Right cardiac atrium (tissue), 5 donors: ENCODE data around the gene EIF2AK3. TPM values are rescaled to one million over a fixed set of nuclear protein-coding genes. Genes with fewer than 3 reads are reported as not detected.

ENCODE experiments used
- ATAC-seq, 2 donors: fragments of 200-7000 bp; cut with Tn5 transposase; one replicate each; pipeline versions ENCODE4 v1.8.0 to v1.9.1; 2020; ENCODE audit warnings: moderate library complexity in 2 of 2, mild to moderate bottlenecking in 1 of 2
- DNase-seq, 3 donors: peaks; one replicate each; pipeline ENCODE4 v3.0.0-alpha.2; 2020
- H3K27ac ChIP-seq: one replicate; pipeline ENCODE4 v1.5.1; 2013; ENCODE audit warnings: mild to moderate bottlenecking, low read length, control low read depth, moderate library complexity
- H3K27me3 ChIP-seq: one replicate; pipeline ENCODE4 v1.6.1; 2013; ENCODE audit not compliant: control insufficient read depth, insufficient read depth
- H3K4me1 ChIP-seq: one replicate; pipeline ENCODE4 v1.6.1; 2013; ENCODE audit warnings: low read length; ENCODE audit not compliant: control insufficient read depth, insufficient read depth
- H3K4me3 ChIP-seq: one replicate; pipeline ENCODE4 v1.5.1; 2013; ENCODE audit warnings: low read length, control low read depth
- H3K9me3 ChIP-seq: one replicate; pipeline ENCODE4 v1.6.1; 2013; ENCODE audit warnings: low read length; ENCODE audit not compliant: control insufficient read depth
- WGBS: extraction: QIAGEN DNeasy Blood & Tissue Kit; methylation state at CpG from one replicate; pipeline ENCODE4 v1.1.7; 2013; 5-methylcytosine and 5-hydroxymethylcytosine counted together
- intact Hi-C, 4 donors: fragments of 100-400 bp; cut with DNase I; formaldehyde crosslinking; loops; one replicate each; pipeline versions ENCODE4 v1.11.0 to v1.14.0; 2022 to 2023
- polyA plus RNA-seq: library from polyadenylated mRNA; stranded (reverse); fragments of 200-250 nt; gene quantifications from one replicate; pipeline ENCODE4 v1.2.3, GENCODE V29; 2013
- total RNA-seq, 4 donors: library from RNA; stranded (reverse); fragmentation: NEBNext Ultra II Directional; extraction: Animal tissue kit (Norgen Biotek cat#: 25700); gene quantifications; one replicate each; pipeline ENCODE4 v1.2.1, GENCODE V29; 2021
- donor health status: healthy with polysubstance abuse.
- donor health status: DM: no; HTN: yes; CAD: no.
- donor health status: DM: no; HTN: no; CAD: no.
- donor health status: DM: no; HTN: yes; CAD: no; lungs with severe emphysema.
- donor health status: DM: yes; HTN: yes; CAD: no.

The EIF2AK3 gene
- total and polyA plus RNA-seq, 5 donors: 3.9 to 13.6 (median 8.7) TPM

DNA sequence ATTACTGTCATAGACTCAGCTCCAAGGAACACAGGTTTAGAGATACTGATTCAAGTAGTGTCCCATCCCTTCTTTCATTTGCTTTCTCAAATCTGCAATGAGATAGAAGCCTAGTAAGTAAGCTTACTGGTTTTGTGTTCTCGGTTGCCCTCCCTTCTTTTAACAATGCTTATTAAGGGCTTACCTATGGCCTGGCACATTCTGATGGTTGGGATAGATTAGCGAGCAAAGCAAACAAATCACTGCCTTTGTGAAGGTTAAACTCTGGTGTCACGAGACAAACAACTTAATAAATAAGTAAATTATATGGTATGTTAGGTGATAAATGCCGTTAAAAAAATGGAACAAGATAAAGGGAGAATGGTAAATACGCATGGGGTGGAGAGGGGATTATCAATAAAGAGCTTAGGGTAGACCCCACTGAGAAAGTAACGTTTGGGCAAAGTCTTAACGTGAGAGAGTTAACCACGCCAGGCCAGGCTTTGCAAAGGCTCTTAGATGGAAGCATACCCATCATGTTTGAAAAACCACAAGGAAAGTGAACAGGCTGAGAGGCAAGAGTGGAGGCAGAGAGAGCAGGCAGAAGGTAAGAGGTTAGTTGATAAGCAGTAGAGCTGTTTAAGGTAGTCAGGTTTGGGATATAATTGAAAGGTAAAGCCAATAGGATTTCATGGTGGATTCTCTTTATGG is 31.0 kb downstream of the EIF2AK3 start:
- ATAC-seq (no peak), DNase-seq (no peak)
- intact Hi-C loops: no loop called here
- Histone ChIP-seq H3K4me3 (no peak overlapping the region), H3K27me3 (no peaks in the 10 kb centered on the region), H3K4me1 (peaks cover 3% of the 10 kb centered on the region), H3K9me3 (no peaks in the 10 kb centered on the region), H3K27ac (no peak overlapping the region)
- WGBS: 92% methylated on average over 8 of the region's 8 CpGs

DNA sequence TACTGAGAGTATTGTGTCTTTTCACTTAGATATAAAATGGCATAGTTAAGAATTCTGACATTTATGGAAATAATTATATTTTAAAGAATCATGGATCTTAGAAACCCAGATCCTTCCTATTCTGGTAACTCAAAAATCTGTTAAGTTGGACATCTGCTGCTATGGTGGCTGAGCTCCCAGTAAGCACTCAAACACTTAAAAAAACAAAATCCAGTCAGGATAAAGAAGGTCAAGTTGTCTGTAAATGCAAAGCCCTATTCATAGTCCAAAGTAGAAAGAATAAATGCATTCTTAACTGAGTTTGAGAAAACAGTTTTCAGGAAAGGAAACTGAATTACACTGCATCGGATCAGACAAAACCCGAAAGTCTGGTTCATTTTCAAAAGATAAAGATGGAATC is 35.6 kb downstream of the EIF2AK3 start:
- Histone ChIP-seq H3K9me3 (no peaks in the 10 kb centered on the region), H3K27ac (no peak overlapping the region), H3K27me3 (no peaks in the 10 kb centered on the region), H3K4me1 (no peaks in the 10 kb centered on the region), H3K4me3 (no peak overlapping the region)
- ATAC-seq: no peak
- intact Hi-C loops: loop anchor here (2.0 to 5.0 kb wide), 3 partner anchors 79 to 81 kb away; no protein-coding TSS in a partner anchor
- DNase-seq: no peak
- 75% methylated on average over 2 of the region's 2 CpGs for WGBS

DNA sequence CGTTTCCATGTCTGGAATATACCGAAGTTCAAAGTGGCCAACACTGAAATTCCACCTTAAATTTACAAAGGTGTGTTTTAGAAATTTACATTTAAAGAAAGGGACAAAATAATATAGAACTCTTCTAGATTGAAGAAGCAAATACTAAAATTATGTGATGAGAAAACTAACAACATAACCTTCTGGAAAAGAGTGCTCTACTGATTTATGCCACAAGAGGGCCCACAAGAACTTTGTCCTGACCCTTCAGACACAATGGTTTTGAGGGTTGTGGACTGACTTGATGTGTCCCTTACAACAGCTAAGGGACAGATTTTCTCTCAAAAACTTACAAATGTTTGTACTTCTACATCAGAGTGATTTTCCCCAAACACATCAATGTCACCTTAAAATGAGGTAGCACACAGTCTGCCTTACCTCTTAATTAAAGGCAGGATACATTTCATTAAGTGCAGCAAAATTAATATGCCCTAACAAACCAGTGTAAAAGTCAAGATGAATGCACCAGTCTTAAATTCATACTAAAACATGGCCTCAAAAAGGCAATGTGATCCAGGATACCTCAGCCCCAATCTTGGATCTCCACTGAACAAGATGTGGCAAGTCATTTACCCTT is 36.2 kb downstream of the EIF2AK3 start:
- 93% methylated on average over 2 of the region's 2 CpGs for WGBS
- DNase-seq (no peak), ATAC-seq (peak; percentile 75 to 78)
- Histone ChIP-seq H3K9me3 (no peaks in the 10 kb centered on the region), H3K27ac (no peak overlapping the region), H3K4me3 (no peak overlapping the region), H3K27me3 (no peaks in the 10 kb centered on the region), H3K4me1 (no peaks in the 10 kb centered on the region)
- intact Hi-C loops: loop anchor here in 3 of 4 donors (2.0 to 5.0 kb wide), 3 partner anchors 80 to 82 kb away; no protein-coding TSS in a partner anchor

DNA sequence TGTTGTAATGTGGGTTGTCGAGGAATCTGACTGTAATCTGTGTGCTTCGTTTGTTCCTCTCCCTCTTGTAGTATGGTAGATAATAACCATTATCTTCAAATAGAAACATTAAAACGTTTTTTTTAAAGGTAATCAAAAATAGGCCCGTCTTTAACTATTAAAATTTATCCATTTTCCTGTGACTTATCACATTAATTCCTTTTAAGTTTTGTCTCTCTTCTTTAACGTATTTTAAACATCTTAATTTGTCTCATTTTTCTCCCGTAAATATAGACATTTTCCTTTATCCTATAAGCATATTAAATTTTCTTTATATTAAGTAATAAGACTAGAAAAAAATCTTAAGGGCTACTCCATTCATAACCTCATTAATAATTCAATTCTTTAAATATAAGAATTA is 41.3 kb downstream of the EIF2AK3 start:
- DNase-seq (no peak), ATAC-seq (no peak)
- H3K4me1 ChIP-seq: peaks cover 3% of the 10 kb centered on the region
- intact Hi-C loops: no loop called here
- H3K27me3 ChIP-seq: no peaks in the 10 kb centered on the region
- no peak overlapping the region for H3K4me3 ChIP-seq
- no peaks in the 10 kb centered on the region for H3K9me3 ChIP-seq
- WGBS: 85% methylated on average over 6 of the region's 6 CpGs
- no peak overlapping the region for H3K27ac ChIP-seq

DNA sequence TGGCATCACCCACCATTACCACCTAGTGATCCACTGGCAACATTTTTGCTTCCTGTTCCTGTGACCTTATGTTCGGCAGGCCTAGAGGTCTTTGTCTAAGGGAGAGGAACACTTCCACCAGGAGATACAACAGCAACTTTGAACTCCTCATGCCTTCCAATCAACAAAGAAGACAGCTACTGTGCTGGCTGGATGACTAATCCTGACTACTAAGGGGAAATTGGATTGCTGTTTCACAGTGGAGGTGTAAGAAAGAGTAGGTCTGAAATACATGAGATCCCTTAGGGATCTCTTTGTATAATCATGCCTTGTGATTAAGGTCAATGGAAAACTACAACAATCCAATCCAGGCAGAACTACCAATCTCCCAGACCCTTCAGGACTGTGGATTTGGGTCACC is 45.2 kb downstream of the EIF2AK3 start:
- Histone ChIP-seq H3K27ac (no peak overlapping the region), H3K27me3 (no peaks in the 10 kb centered on the region), H3K9me3 (no peaks in the 10 kb centered on the region), H3K4me1 (peaks cover 3% of the 10 kb centered on the region), H3K4me3 (no peak overlapping the region)
- ATAC-seq (no peak), DNase-seq (no peak)
- intact Hi-C loops: no loop called here
- 75% methylated on average over 1 of the region's 1 CpG for WGBS

DNA sequence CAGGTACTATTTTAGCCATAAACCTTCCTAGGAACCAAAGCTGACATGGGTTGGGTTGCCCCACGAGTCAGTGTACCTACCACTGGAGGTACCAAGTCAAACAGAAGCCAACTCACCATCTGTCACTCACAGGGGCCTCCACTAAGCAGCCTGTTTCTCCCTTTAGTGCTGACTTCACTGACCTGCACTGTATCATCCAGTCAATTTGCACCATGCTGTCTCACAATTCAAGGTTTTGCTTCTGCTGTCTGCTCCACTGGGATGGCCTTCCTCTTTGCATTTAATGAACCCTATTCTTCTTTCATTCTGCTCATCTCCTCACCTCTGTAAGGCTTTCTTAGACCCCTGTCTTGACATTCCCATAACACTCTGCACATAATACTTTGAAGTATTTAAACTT is 47.2 kb downstream of the EIF2AK3 start:
- no peak overlapping the region for H3K27ac ChIP-seq
- WGBS: 88% methylated on average over 1 of the region's 1 CpG
- intact Hi-C loops: no loop called here
- DNase-seq (no peak), ATAC-seq (no peak)
- no peaks in the 10 kb centered on the region for H3K9me3 ChIP-seq
- H3K4me3 ChIP-seq: no peak overlapping the region
- H3K4me1 ChIP-seq: peaks cover 3% of the 10 kb centered on the region
- no peaks in the 10 kb centered on the region for H3K27me3 ChIP-seq

DNA sequence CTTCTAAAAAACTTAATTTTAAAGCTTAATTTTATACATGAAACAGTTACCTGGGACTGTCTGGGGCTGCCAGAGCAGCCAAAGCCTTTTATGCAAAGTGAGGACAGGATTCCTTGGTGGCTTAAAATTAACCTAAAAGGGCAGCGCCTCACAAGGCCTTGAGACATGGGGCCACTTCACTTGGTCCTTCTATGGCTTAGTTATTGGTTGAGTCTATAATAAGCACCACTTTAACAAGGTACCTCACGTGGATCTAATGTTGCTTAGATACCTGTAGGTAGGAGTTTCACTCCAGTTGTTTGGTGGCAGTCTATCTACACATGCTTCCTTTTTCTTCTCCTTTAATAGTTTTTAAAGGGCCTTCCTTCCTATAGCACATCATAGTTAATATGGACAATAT is 51.6 kb downstream of the EIF2AK3 start:
- Histone ChIP-seq H3K27me3 (no peaks in the 10 kb centered on the region), H3K4me3 (no peak overlapping the region), H3K4me1 (no peaks in the 10 kb centered on the region), H3K27ac (no peak overlapping the region), H3K9me3 (no peaks in the 10 kb centered on the region)
- WGBS: 94% methylated on average over 2 of the region's 2 CpGs
- ATAC-seq: no peak
- intact Hi-C loops: no loop called here
- no peak for DNase-seq

DNA sequence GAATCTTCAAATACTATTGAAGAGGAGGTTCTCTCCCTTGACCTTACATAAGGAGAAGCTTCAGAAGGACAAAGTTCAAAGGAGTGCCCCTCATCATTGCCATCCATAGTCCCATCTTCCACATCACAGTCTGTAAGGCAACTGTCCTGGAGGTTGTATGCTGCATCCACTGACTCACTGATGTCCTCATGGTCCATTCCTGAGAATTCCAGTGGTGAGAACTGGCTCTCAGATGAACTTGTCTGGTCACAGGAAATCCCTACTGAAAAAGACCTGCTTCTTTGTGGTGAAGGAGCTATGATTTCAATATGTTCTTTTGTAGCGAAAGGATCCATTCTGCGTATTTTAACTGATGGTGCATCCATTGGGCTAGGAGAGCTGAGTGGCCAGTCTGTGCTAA is 52.2 kb downstream of the EIF2AK3 start:
- intact Hi-C loops: no loop called here
- no peak overlapping the region for H3K27ac ChIP-seq
- H3K27me3 ChIP-seq: no peaks in the 10 kb centered on the region
- no peaks in the 10 kb centered on the region for H3K9me3 ChIP-seq
- WGBS: 84% methylated on average over 2 of the region's 2 CpGs
- no peaks in the 10 kb centered on the region for H3K4me1 ChIP-seq
- ATAC-seq (no peak), DNase-seq (no peak)
- H3K4me3 ChIP-seq: no peak overlapping the region

DNA sequence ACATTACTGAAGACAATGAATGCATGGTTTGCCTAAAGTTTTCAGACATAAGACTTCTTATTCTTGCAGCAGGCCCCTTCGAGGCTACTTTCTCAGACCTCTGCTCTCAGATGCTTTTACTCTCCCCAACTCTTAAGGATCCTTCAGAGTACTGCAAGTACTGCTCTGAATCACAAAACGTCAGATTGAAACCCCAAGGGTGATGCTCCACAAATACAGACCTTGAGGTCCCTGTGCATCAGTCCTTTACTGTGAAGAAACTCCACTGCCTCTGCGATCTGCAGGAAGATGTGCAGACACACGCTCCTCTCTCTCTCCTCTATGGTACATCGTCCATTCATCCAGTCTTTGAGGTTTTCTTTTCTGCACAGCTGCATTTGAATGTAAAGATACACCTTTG is 52.8 kb downstream of the EIF2AK3 start:
- intact Hi-C loops: no loop called here
- H3K27me3 ChIP-seq: no peaks in the 10 kb centered on the region
- no peaks in the 10 kb centered on the region for H3K4me1 ChIP-seq
- H3K4me3 ChIP-seq: no peak overlapping the region
- H3K27ac ChIP-seq: no peak overlapping the region
- ATAC-seq (no peak), DNase-seq (no peak)
- H3K9me3 ChIP-seq: no peaks in the 10 kb centered on the region
- 83% methylated on average over 5 of the region's 5 CpGs for WGBS

DNA sequence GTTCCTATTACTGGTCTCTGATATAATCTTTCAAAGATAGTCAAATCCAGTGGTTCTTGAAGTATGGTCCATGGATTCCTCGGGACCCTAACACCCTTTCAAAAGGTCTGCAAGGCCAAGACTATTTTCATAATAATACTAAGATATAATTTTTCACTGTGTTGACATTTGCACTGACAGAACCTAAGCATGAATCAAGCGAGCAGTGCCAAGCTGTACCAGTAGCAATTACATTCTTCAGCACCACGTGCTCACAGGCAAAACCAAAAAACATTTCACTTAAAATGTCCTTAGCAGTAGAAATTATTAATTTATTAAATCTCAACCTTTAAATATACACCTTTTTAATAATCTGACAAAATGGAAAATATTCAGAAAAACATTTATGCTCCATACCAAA is 59.1 kb downstream of the EIF2AK3 start:
- H3K4me1 ChIP-seq: no peaks in the 10 kb centered on the region
- H3K4me3 ChIP-seq: no peak overlapping the region
- no peak overlapping the region for H3K27ac ChIP-seq
- WGBS: 82% methylated on average over 3 of the region's 3 CpGs
- DNase-seq: no peak
- intact Hi-C loops: no loop called here
- no peak for ATAC-seq
- H3K9me3 ChIP-seq: no peaks in the 10 kb centered on the region
- no peaks in the 10 kb centered on the region for H3K27me3 ChIP-seq

DNA sequence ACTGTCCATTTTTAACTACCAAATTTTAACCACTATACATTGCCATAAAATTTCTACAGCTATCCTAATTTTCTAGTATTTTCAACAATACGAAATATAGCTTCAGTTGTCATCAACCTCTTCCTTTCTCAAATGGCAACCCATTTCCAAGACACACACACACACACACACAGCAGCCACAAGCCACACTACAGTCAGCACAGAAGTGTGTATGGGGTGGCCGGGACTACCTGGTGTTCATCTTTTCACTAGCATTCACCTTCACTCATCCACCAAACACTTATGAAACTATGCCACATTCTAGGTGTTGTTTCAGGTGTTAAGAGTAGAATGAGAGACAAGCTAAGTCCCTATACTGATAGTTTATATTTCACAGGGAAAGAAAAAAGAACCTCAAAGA is 62.9 kb downstream of the EIF2AK3 start:
- Histone ChIP-seq H3K27ac (no peak overlapping the region), H3K9me3 (no peaks in the 10 kb centered on the region), H3K4me1 (no peaks in the 10 kb centered on the region), H3K27me3 (no peaks in the 10 kb centered on the region), H3K4me3 (no peak overlapping the region)
- ATAC-seq: no peak
- intact Hi-C loops: no loop called here
- DNase-seq: no peak
- 96% methylated on average over 2 of the region's 2 CpGs for WGBS
